T-helper 2 cell treated with Interferon-gamma antibody and Interleukin-4, amounts not matched to agents 100 ng/mL and 5 ng/mL, for 36 hours (primary cell): Measurements from ENCODE around the gene INO80. TPM values are rescaled to one million over a fixed set of nuclear protein-coding genes. Genes with fewer than 3 reads are reported as not detected.
"Not testable (repeated sequence)": the region's sequence is repeated elsewhere in the genome, so short reads cannot be mapped to it uniquely, and the experiment has no call there.

ENCODE experiments used
- intact Hi-C: fragments of 100-400 bp; cut with micrococcal nuclease; formaldehyde crosslinking; loops from one replicate; pipeline ENCODE4 v1.15.1; 2023
- total RNA-seq: library from RNA; stranded (reverse); gene quantifications from 2 replicates; pipeline ENCODE4 v1.2.3, GENCODE V29; 2022

The INO80 gene
- total RNA-seq, 1 donor from 2014 or later, result 33.1 TPM

DNA sequence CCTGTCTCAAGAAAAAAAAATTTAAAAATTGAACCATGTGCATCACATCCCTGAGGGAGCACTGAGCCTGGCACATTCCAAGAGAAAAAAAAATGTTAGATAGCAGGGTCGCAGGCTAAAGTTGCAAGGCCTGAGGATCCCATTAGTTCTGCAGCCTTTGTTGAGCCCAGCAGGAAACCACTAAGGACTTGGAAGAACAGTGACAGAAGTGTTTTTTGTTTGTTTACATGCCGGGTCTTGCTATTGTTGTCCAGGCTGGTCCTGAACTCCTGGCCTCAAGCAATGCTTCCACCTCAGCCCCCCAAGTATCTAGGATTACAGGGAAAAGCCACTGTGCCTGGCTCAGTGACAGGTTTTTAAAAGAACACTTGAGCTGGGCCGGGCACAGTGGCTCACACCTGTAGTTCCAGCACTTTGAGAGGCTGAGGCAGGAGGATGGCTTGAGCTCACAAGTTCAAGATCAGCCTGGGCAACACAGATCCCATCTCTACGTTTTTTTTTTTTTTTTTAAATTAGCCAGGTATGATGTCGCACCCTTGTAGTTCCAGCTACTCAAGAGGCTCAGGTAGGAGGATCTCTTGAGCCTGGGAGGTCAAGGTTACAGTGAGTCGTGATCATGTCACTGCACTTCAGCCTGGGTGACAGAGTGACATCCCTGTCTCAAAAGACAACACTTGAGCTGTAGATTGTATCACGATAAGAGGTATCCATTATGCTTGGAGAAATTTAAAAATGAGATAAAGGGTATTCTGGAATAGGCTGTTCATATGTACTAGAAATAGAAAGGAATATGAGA, 147.6 kb downstream of the INO80 start:
- intact Hi-C loops, result no loop called here

DNA sequence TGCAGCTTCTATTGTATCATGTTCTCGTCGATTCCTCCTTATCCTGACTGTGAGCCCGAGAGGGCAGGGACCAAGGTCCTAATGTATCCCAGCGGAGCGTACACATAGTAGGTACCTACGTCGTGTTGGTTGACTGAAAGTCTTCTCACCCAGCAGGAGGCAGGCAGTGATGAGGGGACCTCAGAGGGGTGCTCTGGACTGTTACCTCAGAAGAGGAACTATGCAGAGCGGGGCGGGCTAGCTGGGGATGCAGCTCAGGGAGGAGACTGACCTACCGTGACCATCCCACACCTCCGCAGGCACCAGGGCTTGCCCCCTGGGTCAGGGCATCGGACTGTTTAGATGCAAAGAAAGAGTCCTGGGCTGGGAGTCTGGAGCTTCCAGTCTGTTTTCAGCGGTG, 151.4 kb downstream of the INO80 start:
- intact Hi-C loops, result no loop called here

GRCh38 chr15:40964006-40964405, 152.1 kb downstream of the INO80 start:
- intact Hi-C loops, result no loop called here

DNA sequence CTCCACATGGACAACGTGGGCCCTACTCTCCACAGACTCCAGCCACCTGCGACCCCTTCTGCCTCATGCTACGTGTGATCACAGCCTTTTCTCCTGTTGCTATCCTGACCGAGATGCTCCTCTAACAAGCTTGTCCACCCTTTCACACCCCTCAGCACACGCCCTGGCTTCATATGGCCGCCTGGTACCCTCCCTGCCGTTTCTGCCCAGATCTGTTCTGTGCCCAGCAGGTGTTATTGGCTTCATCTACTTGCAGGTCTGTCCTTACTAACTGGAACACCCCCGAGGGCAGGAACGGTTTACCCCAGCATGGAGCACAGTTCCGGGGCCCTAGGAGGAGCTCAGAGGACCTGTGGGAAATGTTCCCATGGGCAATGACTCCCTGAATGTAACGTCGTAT, 152.9 kb downstream of the INO80 start:
- intact Hi-C loops, result no loop called here

DNA sequence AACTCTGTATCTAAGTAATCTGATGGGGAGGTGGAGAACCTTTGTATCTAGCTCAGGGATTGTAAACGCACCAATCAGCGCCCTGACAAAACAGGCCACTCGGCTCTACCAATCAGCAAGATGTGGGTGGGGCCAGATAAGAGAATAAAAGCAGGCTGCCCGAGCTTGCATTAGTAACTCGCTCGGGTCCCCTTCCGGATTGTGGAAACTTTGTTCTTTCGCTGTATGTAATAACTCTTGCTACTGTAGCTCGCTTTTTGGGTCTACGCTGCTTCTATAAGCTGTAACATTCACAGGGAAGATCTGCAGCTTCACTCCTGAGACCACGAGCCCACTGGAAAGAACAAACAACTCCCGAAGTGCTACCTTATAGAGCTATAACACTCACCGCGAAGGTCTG, 153.8 kb downstream of the INO80 start:
- intact Hi-C loops, result not testable (repeated sequence)

DNA sequence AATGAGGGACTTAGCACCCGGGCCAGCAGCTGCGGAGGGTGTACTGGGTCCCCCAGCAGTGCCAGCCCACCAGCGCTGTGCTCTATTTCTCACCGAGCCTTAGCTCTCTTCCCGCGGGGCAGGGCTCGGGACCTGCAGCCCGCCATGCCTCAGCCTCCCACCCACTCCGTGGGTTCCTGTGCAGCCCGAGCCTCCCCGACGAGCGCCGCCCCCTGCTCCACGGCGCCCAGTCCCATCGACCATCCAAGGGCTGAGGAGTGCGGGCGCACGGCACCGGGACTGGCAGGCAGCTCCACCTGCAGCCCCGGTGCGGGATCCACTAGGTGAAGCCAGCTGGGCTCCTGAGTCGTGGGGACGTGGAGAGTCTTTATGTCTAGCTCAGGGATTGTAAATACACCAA, 154.3 kb downstream of the INO80 start:
- intact Hi-C loops, result not testable (repeated sequence)

- intact Hi-C loops, result no loop called here
Measured at GRCh38 chr15:40960925-40961324, 155.2 kb downstream of the INO80 start.

GRCh38 chr15:40960151-40960885, 155.8 kb downstream of the INO80 start:
- intact Hi-C loops, result no loop called here

DNA sequence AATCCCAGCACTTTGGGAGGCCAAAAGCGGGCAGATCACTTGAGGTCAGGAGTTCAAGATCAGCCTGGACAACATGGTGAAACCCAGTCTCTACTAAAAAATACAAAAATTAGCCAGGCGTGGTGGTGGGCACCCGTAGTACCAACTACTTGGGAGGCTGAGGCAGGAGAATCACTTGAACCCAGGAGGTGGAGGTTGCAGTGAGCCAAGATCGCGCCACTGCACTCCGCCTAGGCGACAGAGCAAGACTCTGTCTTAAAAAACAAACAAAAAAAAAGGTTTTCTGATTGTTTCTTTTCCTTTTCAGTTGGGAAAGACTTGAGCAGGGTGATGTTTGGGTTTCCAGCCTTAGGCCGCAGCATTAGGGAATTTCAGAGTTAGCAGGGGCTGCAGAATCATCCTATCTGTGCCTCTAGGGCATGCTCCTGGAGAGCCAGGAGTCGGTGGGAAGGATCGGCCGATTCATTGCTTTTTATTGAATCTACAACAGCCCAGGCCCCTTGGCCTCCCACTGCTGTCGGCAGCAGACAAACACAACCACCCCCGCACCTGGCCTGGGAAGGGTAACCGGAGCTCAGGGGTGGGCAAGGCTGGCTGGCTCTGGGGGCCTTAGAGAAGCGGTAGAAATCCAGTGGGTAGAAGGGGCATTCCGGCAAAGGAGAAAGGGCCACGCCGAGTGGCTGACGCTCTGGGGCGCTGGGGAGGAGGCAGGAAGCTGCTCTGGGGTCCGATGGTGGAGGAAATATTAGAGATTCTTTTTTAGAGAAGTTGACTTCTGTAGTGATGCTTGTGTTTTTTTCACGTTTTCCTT, 156.5 kb downstream of the INO80 start:
- intact Hi-C loops, result no loop called here

DNA sequence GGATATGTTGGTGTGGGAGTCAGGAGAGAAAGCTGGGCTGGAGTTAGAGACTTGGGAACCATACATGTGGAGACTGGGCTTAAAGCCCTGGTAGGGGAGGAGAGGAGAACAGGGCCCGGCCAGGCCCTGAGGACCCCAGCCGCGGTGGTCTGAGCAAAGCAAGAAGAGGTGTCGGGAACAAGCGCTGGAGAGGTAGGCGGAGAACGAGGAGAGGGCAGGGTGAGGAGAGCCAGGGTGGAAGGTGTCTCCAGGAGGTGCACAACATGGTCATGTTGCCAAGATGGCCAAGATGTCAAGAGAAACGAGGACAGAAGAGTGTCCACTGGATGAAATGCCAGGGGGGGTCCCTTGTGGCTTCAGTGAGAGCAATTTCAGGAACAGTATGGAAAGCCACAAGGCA, 157.4 kb downstream of the INO80 start:
- intact Hi-C loops, result no loop called here

DNA sequence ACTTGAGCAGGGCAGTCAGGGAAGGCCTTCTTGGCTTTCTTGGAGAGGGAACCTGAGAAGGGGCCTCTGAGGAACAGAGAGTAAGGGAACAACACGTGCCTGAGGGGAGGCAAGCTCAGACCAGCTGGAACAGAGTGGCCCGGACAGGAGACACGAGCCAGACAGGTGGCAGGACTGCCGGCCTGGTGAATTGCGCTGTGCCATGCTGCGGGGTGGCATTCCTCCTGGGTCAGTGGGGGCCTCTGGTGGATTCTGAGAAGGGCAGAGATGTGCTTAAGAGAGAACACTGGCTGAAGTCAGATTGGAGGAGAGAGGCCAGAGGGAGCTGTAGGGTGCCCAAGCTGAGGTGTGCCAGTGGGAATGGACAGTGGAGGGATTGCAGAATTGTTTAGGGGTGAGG, 157.9 kb downstream of the INO80 start:
- intact Hi-C loops, result no loop called here

DNA sequence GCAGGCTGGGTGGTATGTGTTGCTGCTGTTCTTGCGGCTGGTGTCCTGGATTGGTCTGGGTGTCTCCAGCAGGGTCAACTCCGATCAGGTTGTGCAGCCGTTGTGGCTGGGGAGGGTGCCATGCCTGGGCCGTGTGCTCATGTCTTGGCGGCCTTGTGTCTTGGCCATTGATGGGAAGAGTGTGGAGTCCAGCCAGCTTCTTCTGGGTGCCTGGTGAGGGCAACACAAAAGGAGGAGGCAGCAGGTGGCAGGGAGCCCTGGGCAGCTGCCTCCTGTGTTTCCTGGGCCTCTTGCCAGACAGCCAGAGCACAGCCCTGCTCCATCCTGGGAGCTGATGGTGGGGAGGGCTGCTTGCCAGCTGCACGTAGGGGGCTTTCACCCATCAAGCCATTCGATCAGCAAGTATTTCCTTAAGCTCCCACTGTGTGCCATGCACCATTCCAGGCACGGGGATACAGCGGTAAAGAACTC, 158.5 kb downstream of the INO80 start:
- intact Hi-C loops, result no loop called here

- intact Hi-C loops, result no loop called here
Measured at GRCh38 chr15:40957041-40957555, 159.0 kb downstream of the INO80 start.

DNA sequence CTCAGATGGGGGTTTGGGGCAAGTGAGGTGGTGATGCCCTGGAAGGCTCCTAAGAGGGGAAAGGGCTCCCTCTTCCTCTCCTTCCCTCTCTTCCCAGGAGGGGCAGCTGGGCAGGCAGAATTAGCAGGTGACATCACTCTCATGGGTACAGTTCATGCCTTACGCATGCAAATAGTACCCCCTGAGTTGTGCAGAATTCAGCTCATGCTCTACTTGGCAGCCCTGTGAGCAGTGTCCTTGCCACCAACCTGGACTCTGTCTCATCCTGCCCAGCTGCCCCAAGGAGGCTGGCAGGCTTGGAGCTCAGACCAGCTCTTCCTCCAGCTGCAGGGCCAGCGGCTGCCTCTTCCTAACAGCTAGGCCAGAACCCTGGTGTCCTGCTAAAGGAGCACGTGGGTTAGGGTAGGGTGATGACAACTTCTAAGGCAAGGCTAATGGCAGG, 159.5 kb downstream of the INO80 start:
- intact Hi-C loops, result no loop called here

DNA sequence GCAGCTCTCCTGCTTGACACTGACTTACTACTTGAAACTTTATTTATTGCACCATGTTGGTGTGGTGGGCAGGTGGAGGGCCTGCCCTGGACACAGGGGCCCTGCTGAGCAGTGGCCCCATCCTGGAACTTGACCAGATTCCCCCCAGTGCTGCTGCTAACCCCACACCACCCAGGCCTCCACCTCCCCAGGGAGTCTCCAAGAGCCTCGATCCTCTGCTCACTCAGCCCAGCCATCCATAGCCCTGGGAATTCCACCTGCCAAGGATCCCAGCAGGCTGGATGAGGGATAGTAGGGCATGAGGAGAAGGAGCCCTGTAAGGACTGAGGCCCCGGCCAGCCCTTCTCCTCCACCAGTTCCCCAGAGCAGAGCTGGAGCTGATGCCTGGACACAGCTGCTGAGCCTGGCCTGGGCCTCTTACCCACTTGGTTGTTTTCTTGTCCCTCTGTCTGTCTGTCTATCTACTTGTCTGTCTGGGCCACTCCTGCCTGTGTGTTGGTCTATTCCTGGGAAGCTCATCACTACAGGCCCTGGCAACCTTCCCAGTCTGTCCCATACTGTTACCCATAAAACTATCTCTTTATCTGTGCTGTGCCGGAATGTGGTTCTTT, 160.0 kb downstream of the INO80 start:
- intact Hi-C loops, result no loop called here

GRCh38 chr15:40955141-40955903, 160.8 kb downstream of the INO80 start:
- intact Hi-C loops, result no loop called here

DNA sequence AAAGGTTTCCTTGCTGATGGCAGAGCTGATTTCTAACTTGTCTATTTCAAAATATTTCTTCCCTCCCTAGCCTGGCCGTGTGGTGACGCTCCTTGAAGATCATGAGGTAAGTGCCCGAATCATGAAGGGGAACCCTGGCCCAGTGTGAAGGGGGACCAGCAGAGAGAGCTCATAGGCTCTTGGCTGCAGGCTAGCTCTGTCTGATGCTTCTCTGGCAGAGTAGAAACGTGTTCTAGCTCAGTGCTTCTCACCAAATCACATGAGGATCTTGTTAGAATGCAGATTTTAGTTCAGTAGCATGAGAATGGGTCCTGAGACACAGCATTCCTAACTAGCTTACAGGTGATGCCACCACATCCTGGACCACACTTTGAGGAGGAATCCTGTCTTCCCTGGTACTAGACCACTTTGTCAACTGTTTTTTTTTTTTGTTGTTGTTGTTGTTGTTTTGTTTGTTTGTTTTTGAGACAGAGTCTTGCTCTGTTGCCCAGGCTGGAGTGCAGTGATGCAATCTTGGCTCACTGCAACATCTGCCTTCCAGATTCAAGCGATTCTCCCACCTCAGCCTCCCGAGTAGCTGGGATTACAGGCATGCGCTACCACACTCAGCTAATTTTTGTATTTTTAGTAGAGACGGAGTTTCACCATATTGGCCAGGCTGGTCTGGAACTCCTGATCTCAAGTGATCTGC, 161.8 kb downstream of the INO80 start:
- intact Hi-C loops, result loop anchor here (5.0 kb wide), 2 partner anchors 52 to 463 kb away; partner anchors contain the start of gene RTF1

- intact Hi-C loops, result loop anchor here (1.0 to 5.0 kb wide), 6 partner anchors 51 to 464 kb away; partner anchors contain the start of genes CHP1, DNAJC17, NDUFAF1 and RTF1
Measured at GRCh38 chr15:40953713-40954074, 162.4 kb downstream of the INO80 start.

- intact Hi-C loops, result loop anchor here (1.0 to 5.0 kb wide), 6 partner anchors 51 to 464 kb away; partner anchors contain the start of genes CHP1, DNAJC17, NDUFAF1 and RTF1
Measured at GRCh38 chr15:40952901-40953712, 163.0 kb downstream of the INO80 start, which contains the start of gene CHAC1. TSS of gene CHAC1 (plus strand) at chr15:40953471. CDS start at chr15:40953584, 113 bp downstream.
